GM19025 (cell line): ENCODE results near the gene GLB1L.
A peak's percentile ranks its signal among the peaks of the same experiment; 100 is the strongest.
"Not testable (repeated sequence)": the region's sequence is repeated elsewhere in the genome, so short reads cannot be mapped to it uniquely, and the experiment has no call there.

Source experiments
- ATAC-seq: cut with Tn5 transposase; IDR thresholded peaks from one replicate; pipeline ENCODE4 v1.9.1; 2021; ENCODE audit warnings: mild to moderate bottlenecking, low read depth, moderate library complexity; ENCODE audit not compliant: unreplicated experiment

GLB1L gene

DNA sequence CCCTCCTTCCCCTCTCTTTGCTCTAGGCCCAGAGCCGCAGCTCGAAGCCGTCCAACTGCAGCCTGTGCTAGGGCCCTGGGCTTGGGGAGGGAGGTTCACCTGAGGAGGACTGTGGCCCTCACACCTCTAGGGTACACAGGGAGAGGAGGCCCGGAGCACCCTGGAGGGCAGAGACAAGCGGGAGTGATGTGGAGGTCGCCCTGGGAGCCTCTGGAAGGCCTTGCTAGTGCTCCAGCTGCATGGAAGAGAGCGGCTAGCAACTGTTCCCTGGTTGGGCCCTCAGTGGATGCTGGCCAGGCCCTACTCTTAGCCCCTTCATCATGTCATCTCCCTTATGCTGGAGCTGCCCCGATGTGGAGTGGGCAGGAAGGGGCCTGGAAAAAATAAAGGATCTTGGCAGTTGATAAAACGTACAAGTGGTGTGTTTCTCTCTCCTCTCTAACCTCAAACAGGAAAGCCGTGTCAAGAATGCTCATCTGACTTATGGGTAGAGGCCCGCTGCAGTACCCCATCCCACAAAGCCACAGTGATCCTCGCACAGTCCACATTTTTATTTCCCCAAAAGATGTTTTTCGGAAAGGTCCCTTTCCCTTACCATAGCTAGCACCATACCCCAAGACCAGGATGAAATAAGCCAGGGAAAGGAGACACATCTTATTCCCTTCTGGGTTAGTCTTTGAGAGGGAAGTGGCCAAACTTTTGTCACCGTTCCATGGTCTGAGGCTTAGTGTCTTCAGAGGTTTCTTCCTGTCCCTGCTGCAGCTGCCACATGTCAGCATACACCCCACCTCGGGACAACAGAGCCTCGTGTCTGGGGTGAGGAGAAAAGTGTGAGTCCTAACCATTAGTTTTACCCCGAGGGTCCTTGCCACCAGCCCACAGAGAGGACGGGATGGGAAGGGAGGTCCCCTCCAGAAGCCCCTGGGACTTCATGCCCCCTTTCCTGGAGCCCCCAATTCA, 35.7 kb downstream of the GLB1L start:
- no peak for ATAC-seq

DNA sequence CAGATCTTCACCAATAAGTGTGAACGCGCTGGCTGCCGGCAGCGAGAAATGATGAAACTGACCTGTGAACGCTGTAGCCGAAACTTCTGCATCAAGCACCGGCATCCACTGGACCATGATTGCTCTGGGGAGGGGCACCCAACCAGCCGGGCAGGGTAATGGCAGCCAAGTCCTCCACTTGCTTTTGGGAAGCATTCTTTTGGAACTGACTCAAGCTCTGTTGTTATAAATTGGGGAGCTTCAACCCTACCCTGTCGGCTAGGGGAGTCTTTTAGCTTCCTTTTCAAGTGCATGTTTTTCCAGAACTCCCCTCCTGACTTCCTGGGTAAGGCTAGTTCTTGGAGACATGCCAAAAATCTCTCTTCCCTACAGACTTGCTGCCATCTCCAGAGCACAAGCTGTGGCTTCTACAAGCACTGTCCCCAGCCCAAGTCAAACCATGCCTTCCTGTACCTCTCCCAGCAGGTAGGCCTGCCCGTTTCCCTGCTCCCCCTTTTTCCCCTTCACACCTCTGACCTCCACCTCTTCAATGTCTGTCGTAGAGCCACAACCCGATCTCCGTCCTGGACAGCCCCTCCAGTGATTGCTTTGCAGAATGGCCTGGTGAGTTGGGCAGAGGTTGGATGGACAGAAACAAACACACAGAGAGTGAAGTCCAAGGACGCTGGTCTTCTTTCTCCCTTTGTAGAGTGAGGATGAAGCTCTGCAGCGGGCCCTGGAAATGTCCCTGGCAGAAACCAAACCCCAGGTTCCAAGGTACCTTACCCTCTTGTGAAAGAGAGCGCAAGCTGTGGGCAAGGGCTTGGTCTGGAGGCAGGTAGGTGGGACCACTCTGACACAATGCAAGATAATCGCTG, 37.1 kb downstream of the GLB1L start:
- ATAC-seq = no peak

DNA sequence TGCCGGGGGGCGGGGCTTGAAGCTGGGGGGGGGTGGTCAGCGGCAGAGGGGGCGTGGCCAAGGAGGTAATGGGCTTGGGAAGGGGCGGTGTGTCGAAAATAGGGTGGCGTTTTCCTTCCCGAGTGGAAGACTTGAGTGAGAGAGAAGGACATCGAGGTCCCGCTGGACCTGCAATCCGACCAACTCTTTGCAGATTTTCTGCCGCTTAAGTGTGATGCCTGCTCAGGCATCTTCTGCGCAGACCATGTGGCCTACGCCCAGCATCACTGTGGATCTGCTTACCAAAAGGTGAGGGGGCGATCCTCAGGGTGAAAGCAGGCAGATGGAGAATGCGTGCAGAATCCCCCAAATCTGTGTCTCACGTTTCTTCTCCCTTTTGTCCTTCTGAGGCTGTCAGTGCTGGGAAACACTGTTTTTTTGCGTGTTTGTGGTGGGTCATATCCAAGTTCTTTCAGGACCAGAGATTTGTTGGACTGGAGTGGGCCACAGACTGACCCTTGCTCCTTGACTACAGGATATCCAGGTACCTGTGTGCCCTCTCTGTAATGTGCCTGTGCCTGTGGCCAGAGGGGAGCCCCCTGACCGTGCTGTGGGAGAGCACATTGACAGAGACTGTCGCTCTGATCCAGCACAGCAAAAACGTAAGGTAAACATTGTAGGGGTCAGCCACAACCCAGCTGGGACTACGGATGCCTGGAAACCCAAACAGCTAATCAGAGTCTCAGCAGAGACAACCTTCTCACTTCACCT, 37.9 kb downstream of the GLB1L start:
- ATAC-seq = no peak

DNA sequence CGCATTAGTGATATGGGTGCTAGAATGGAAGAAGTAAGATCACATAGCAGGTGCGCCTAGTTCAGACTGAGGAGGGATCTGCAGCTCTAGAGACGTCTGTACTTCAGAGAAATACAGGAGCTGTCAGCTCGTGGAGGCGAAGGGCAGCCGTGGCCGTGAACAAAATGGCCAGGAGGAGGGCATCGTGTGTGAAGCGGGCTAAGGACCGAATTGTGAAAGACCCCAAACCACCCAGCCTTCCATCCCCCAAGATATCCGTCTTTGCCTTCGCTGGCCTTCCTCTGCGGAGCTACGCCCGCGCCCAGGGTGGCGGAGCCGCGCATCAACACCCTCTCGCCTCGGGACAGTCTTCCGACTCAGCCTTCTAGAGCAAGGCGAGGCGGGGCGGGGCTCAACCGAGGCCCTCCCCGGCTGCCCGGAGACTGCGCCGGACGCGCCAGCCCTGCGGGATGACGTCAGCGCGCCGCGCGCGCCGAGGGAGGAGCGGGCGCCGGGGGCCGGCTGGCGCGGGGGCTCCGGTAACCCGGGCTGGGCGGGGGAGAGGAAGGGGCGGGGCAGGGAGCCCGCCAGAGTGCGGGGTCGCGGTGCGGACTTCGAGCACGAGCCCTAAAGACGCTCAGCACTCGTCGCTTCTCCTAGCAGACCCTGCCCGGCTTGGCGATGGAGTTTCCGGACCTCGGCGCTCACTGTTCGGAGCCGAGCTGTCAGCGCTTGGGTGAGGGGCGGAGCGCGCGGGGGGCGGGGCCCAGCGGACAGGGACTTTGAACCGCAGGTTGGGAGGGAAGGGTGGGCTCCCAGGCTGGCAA, 38.7 kb downstream of the GLB1L start, which contains the start of gene ZFAND2B:
Gene ZFAND2B (plus strand): TSS at position 455 of the 806 bp plus-strand sequence. CDS start 206 bp downstream, at position 661.
- peak; percentile 94 for ATAC-seq

DNA sequence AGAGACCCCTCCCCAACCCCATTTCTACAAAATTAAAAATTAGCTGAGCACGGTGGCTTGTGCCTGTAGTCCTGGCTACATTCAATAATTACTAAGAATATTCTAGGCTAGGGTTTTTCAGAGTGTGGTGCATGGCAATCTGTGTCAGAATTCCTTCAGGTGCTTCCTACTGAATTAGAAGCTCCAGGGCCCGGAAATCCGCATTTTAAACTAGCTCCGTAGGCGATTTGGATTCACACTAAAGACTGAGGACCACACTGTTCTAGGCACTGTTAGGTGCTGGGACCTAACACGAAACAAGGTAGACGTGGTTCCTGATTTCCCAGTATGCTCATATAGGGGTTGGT, 39.3 kb downstream of the GLB1L start:
- ATAC-seq = no peak

DNA sequence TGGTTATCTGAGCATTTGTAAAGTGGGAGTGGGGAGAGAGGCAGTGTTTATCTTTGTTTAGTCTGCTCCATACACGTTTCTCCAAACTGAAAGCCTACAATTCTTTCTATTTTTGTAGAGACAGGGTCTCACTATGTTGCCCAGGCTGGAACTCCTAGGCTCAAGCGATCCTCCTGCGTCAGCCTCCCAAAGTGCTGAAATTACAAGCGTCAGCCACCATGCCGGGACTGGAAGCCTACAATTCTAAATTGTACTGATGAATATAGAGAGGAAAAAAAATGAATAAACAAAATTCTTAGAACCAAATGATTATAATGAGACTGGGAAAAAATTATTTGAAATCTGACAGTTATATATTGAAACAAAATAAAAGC, 40.1 kb downstream of the GLB1L start:
- no peak for ATAC-seq

DNA sequence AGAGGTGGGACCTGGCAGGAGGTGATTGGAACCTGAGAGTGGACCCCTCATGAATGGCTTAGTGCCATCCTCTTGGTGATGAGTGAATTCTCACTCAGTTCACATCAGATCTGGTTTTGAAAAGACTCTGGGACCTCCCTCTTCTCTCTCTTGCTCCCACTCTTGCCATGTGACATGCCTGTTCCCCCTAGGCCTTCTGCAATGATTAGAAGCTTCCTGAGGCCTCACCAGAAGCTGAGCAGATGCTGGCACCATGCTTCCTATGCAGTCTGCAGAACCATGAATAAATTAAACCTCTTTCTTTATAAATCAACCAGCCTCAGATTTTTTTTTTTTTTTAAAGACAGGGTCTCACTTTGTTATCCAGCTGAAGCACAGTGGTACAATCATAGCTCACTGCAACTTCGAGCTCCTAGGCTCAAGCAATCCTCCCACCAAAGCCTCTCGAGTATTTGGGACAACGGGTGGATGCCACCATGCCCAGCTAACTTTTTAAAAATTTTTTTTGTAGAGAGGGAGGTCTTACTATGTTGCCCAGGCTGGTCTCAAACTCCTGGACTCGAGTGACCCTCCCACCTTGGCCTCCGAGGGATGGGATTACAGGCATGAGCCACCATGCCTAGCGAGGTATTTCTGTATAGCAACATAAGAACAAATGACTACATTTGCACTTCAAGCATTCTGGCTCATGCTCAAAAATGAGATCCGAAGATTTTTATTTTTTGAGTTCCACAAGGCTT, 40.6 kb downstream of the GLB1L start:
- ATAC-seq = no peak

DNA sequence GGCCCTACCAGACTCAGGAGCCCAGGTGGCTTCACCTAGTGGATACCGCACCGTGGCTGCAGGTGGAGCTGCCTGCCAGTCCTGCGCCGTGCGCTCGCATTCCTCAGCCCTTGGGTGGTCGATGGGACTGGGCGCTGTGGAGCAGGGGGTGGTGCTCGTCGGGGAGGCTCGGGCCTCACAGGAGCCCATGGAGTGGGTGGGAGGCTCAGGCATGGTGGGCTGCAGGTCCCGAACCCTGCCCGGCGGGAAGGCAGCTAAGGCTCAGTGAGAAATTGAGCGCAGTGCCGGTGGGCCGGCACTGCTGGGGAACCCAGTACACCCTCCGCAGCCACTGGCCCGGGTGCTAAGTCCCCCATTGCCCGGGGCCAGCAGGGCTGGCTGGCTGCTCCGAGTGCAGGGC, 43.9 kb downstream of the GLB1L start:
- not testable (repeated sequence) for ATAC-seq

DNA sequence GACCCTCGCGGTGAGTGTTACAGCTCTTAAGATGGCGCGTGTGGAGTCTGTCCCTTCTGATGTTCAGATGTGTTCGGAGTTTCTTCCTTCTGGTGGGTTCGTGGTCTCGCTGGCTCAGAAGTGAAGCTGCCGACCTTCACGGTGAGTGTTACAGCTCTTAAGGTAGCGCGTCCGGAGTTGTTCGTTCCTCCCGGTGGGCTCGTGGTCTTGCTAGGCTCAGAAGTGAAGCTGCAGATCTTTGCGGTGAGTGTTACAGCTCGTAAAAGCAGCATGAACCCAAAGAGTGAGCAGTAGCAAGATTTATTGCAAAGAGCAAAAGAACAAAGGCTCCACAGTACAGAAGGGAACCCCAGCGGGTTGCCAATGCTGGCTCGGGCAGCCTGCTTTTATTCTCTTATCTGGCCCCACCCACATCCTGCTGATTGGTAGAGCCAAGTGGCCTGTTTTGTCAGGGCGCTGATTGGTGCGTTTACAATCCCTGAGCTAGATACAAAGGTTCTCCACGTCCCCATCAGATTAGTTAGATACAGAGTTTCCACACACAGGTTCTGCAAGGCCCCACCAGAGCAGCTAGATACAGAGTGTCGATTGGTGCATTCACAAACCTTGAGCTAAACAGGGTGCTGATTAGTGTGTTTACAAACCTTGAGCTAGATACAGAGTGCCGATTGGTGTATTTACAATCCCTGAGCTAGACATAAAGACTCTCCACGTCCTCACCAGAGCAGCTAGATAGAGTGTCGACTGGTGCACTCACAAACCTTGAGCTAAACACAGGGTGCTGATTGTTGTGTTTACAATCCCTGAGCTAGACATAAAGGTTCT, 44.5 kb downstream of the GLB1L start:
- not testable (repeated sequence) for ATAC-seq

DNA sequence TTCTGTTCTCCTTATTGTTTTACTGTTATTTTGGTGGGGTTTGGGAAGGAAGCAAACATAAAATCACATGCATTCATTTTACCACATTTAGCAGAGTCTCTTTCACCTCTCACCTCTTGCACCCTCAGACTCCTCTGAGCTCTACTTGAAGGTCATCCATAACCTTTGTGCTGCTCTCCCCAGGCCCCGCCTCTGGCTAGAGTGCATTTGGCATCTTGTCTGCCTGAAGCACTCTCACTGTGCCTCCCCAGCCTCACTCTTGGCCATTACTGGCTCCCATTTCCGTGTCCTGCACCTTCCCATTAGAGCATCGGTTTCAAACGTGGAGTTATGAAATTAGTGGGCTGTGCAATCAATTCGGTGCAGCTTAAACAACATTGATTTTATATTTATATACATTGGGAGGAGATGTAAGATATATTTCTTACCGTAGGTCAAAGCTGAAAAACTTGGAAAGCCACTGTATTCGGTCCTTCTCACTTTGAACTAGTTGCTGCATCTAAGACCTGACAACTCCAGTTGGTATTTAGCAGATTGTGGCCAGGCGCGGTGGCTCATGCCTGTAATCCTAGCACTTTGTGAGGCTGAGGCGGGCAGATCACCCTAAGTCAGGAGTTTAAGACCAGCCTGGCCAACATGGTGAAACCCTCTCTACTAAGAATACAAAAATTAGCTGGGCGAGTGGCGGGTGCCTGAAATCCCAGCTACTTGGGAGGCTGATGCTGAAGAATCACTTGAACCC, 45.6 kb downstream of the GLB1L start:
- ATAC-seq = no peak

DNA sequence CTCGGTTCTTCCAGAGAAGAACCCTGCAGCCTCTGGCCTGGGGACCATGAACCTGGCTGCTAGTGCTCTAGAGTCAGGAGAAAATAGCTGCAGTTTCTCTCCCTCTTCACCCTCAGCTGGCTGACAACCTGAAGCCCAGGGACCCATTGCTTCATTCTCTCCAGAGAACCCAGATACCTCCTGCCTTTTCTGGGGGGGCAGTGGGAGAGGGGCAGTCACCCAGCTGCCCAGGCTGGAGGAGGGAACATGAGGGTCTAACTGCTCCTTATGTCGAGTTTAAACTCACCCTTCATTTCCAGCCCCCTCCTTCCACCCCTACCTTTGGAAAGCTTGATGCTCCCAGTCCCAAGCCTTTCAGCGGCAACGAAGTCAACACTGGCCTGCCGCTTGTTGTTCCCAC, 46.3 kb downstream of the GLB1L start:
- ATAC-seq = no peak

DNA sequence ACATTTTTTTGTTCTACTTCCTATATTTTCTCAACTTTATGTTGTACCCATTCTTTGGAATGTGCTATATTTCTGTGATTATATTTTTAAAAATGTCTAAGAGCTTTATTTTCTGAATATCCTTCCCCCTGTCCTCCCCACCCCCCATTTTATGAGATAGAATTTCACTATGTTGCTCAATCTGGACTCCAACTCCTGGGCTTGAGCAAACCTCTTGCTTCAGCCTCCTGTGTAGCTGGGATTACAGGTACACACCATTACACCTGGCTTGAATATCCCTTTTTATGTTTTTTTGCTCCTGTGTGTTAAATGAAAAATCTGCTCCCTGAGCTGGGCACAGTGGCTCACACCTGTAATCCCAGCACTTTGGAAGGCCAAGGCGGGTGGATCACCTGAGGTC, 47.9 kb downstream of the GLB1L start:
- no peak for ATAC-seq

DNA sequence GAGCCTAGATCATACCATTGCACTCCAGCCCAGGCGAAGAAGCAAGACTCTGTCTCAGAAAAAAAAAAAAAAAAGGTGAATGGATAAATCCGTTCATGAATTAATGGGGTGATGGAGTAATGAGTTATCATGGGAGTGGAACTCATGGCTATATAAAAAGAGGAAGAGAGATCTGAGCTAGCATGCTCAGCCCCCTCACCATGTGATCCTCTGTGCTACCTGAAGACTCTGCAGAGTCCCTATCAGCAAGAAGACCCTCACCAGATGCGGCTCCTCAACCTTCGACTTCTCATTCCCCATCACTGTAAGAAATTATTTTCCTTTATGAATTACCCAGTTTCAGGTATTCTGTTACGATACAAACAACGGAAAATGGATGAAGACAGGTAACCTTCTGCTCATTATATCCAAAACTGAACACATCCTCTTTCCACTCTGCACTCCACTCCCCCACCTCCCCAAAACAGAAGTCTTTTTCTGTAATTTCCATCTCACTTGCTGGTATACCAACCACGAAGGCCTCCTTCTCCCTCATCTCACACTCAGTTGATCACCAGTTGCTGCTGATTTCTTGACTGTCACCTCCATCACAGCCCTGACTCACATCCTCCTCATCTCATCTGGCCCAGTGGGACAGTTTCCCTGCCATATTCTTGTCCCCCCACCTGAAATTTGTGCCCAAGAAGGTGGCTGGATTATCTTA, 58.3 kb downstream of the GLB1L start:
- no peak for ATAC-seq
